Inferior parietal cortex (tissue), 1 donor: ENCODE results near the gene PC.
A peak's percentile ranks its signal among the peaks of the same experiment; 100 is the strongest.

Source experiments
- DNase-seq: peaks from one replicate; pipeline ENCODE4 v3.0.0-alpha.2; 2016; ENCODE audit errors: extremely low spot score

PC gene

DNA sequence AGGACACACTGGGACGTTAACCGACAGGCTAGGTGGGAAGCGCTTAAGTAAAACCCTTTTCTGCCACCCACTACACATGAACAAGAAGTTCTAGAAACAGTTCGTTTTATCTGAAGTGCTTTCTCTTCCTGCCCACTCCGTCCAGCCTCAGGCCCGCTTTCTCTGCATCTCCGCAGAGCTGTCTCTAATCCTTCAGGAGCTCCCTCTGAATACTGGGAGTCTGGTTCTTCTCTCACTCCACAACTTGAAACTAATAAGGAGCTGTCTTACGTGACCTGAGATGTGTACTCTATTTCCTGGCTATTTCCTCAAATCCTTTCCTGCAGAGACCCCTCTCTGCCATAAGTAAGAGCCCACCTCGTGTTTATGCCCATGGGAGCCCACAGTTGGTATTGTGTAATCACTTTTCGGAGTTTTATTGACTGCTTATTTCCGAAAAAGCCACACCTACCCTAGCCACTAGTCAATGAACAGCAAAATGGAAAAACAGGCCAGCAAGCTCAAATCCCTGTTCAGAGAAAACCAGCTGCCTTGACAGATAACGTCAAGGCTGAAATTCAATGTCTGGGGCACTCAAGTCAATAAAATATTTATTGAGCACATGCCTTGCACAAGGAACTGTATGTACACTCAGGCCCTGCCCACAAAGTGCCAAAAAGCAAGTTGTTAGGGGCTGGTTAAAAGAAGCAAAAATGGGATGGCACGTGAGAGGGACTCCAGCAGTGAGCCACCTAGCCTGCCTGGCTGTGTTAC lies 4.9 kb downstream of the PC start:
- no peak for DNase-seq

GRCh38 chr11:66951927-66952337 lies 6.3 kb downstream of the PC start:
- no peak for DNase-seq

GRCh38 chr11:66951135-66951534 lies 7.0 kb downstream of the PC start:
- DNase-seq = no peak

GRCh38 chr11:66950112-66950535 lies 8.1 kb downstream of the PC start:
- no peak for DNase-seq

GRCh38 chr11:66938582-66939135 lies 19.5 kb downstream of the PC start:
- no peak for DNase-seq

DNA sequence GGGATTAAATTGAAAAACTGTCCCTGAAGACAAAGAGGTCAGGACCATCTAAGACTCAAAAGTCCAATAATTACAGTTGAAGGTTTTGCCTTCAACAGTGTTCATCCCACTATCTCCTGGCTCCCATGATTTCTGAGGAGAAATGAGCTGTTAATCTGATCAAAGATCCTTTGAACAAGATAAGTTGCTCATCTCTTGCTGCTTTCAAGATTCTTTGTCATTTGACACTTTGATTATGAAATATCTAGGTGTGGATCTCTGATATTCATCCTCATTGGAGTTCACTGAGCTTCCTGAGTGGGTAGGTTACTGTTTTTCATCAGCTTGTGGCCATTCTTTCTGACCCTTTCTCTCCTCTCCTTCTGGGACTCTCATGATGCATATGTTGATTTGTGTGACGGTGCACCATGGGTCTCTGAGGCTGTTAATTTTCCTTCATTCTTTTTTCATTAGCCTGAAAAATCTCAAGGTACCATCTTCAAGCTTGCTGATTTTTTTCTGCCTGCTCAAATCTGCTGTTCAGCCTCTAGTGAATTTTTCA lies 20.9 kb downstream of the PC start:
- DNase-seq = no peak

DNA sequence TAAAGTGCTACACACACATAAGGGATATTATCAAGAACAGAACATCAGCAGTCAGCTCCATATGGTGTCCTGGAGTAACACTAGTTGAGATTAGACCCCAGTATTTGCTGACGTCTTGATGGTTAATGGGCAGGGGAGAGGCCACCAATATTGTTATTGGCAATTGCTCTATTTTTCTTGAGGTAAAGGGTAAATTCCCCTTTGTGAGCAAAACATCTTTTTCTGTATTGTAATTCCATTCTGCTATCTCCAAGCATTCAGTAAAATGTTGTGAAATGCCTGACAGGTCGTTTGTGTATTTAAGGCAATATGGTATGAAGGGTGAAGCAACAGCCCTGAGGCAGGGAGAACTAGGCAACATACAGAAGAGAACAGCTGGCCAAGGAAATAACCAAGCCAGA lies 21.9 kb downstream of the PC start:
- no peak for DNase-seq

DNA sequence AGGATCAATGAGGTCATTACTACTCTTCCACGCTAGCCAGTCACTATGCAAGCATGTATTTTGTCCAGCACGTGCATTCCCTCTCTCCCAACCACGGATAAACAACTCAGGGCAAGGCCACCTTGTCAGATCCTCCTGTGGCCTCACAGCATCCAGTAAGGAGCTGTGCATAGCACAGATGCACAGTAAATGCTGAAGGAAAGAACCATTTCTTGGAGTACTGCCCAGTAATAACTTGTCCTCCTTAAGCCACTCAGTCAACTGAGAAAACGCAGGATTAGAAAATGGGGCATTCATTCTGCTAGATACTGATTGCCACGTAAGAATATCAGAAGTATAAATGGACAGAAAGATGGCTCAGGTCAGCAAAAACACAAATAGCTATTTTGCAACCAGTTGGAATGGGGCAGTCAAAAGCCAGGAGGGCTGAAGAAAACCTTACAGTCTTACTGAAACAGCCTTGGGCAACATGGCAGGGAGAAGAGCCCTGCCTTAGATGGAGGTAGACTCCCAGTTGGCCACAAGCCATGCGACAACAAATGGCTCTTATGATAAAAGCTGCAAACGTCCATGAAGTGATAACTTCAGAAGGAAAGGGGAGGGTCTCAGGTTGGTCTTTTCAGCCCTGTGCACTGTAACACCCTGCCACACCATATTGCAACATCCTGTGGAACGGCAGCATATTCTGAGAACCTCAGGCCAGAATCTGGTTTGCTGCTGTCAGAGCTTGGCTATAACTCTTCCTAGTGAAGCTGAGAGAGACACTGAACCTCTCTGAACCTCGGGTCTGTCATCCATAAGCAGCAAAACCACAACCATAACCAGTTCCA lies 23.0 kb downstream of the PC start:
- no peak for DNase-seq

DNA sequence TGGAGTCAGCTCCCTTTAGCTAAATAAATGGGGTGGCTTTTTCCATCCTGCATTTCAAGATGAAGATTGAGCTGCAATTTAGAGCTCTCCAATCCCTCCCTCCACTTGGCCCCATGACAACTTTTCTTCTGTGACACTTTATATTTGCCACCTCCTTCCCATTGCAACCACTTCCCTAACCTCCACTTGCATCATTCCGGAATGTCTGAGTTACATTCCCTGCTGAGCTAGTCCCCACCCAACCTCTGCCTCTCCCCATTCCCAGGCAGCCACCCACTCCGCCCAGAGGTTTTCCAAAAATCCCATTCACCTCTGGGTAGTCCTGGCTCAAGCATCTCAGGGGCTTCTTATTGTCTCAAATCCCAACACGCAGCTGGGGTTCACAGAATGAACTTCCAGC lies 24.7 kb downstream of the PC start:
- no peak for DNase-seq

- no peak for DNase-seq
Observed at GRCh38 chr11:66932543-66932942, 25.6 kb downstream of the PC start.

DNA sequence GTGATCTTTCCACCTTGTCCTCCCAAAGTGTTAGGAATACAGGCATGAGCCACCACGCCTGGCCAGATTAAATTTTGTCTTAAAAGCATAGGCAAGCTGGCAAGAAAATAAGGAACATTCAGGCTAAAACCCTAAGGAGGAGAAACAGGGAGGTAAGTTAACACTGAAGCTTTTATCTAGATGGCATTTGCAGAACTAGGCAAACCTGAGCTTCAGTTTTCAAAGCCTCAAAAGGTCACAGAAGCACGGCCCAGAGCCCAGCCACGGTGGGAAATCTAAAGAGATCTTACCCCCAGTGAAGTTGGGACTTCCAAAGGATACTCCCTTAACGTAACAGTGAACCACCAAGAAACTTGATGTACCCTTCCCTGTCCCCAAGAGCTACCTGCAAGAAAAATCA lies 28.4 kb downstream of the PC start:
- DNase-seq = no peak

GRCh38 chr11:66924272-66924671 lies 33.9 kb downstream of the PC start:
- DNase-seq = no peak

DNA sequence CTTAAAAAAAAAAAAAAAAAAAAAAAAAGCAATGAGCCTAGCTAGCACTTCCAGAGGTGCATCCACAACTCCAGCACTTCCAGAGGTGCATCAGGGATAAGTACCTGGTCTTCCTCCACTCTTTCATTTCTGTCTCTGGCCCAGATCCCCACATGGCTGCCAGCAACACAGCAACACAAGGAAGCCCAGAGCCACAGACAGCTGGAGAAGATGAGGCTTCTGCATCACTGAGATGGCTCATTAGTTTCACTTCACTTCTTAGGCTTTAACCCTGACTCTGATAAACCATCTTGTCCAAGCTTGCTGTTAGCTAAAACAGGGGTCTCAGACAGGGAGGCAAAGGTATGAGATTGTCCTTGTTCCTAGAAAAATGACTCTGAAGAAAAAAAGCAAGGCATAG lies 35.6 kb downstream of the PC start:
- DNase-seq = no peak

DNA sequence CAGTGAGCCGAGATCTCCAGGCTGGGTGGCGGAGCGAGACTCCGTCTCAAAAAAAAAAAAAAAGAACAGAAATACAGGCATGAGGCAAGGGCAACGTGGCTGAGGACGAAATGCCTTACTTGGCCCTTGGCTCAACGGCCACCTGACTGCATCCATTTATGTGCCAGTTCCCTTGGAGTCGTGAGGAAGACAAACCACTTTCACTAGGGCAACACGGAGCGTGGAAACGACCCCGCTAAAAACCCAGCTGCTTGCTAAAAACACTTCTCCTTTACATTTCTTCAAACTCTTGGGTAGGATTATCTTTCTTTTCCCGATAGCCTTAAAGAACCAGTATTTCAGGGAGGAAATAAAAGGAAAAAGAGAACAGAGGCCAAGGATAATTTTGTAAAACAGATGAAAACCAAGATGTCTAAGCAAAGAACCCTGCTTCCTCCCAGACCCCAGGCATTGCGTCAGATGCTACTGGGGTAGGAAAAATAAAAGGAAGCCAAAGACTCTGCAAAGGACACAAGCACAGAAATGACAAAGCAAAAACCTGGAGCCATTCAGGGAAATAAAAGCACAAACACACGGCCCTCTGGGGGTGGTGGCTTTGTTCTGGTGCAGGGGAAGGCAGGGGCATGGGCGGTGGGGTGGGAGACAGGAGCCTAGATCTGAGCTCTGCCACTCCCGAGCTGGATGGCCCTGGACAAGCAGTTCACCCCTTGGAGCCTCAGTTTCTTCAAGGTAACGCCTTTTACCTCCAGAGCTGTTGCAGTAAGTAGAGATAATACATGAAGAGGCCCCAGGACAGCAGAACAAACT lies 37.0 kb downstream of the PC start:
- DNase-seq = no peak

GRCh38 chr11:66919923-66920322 lies 38.3 kb downstream of the PC start:
- no peak for DNase-seq

- DNase-seq = no peak
Observed at GRCh38 chr11:66918741-66919140, 39.4 kb downstream of the PC start.

- DNase-seq = no peak
Observed at GRCh38 chr11:66915866-66916265, 42.3 kb downstream of the PC start.

- no peak for DNase-seq
Observed at GRCh38 chr11:66915046-66915832, 42.9 kb downstream of the PC start.

DNA sequence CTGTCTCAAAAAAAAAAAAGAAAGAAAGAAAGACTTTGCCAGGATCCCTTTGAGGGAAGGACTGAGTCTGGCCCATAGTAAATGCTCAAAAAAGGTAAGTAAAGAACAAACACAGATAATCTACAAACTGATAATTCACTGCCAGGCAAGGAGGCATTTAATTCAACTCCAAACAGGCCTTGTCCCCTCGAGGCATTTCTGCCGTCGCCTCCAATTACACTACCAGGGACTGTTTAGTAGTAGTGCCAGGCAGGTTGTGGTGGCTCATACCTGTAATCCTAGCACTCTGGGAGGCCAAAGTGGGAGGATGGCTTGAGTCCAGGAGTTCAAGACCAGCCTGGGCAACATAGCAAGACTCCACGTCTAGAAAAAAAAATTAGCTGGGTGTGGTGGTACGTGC lies 43.7 kb downstream of the PC start:
- no peak for DNase-seq

DNA sequence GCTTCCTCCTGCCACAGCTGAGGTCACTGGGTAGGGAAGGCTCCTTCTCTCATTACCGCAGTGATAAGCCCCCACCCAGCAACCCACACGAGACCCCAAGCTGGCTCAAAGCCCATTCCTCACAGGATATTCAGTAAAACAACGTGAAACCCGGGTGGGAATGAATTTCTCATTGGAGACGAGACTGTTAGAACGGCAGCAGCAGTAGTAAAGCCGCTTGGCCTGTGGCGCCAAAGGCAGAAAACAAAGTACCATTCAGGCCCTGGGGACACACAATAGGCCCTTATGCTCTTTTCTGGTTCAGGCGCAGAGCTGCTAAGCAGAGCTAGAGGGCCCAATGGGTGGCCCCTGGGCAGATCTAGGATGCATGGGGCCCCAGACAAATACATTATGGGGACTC lies 45.3 kb downstream of the PC start:
- peak; percentile 78 for DNase-seq

- no peak for DNase-seq
Observed at GRCh38 chr11:66912361-66912760, 45.8 kb downstream of the PC start.
